GM12801 (cell line): ENCODE measurements around the gene KMT5B.

ENCODE experiments used
- CTCF ChIP-seq: IDR thresholded peaks from one replicate; pipeline ENCODE4 v1.5.1; 2011; ENCODE audit warnings: control low read depth; ENCODE audit not compliant: insufficient read length; ENCODE audit errors: extremely low read depth

KMT5B gene

DNA sequence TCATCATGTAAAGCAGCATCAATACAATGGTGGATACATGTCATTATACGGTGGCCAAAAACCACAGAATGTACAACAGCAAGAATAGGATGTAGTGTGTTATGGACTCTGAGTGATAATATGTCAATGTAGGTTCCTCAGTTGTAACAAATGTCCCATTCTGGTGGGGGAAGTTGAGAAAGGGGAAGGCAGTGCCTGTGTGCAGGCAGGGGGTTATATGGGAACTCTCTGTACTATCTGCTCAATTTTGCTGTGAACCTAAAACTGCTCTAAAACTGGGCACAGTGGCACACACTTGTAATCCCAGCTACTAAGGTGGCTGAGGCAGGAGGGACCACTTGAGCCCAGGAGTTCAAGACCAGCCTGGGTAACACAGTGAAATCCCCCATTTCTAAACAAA is 97.8 kb downstream of the KMT5B start:
- TF ChIP-seq CTCF = no peak

- no peak for TF ChIP-seq CTCF
Observed at GRCh38 chr11:68113986-68114385, 99.1 kb downstream of the KMT5B start.

GRCh38 chr11:68107689-68108088 is 105.4 kb downstream of the KMT5B start:
- TF ChIP-seq CTCF = no peak

DNA sequence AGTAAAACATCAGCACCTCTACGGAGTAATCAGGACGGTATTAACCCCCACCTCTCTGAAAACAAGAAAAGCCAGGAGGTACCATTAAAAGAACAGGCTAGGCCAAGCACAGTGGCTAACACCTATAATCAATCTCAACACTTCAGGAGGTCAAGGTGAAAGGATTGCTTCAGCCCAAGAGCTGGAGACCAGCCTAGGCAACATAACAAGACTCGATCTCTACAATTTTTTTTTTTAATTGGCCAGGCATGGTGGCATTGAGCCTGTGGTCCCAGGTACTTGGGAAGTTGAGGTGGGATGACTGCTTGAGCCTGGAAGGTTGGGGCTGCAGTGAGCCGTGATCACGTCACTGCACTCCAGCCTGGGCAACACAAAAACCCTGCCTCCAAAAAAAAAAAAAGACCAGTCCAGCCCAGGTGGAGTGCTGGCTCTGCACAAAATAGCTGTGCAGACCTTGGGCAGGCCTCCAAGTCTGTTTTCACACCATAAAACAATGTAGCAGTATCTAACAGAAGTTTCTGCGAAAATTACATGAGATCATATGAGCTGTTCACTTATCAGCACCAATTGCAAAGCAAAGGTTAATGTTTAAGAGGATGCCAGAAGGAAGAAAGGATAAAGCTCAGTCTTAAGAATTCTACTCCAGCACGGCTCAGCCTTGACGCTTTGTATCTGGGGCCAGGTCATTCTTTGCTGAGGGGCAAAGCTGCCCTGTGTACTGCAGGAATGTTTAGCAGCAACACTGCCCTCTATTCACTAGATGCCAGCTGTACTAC is 106.7 kb downstream of the KMT5B start:
- TF ChIP-seq CTCF = no peak
